ENCODE measurements around the gene GREB1. TPM values are rescaled to one million over a fixed set of nuclear protein-coding genes. Genes with fewer than 3 reads are reported as not detected.

The GREB1 gene
- total RNA-seq, 1 donor from 2014 or later, result 143 TPM

GRCh38 chr2:11678306-11678960, 144.6 kb downstream of the GREB1 start:
- H3K27ac Mint-ChIP-seq (ENCODE audit: unreplicated experiment), result no peak overlapping the region
- no peak overlapping the region for H3K4me3 Mint-ChIP-seq
- DNase-seq (ENCODE audit: low read depth, low spot score), result no peak

GRCh38 chr2:11679016-11679415, 145.2 kb downstream of the GREB1 start:
- Mint-ChIP-seq H3K4me3 (no peak overlapping the region), H3K27ac (ENCODE audit: unreplicated experiment) (no peak overlapping the region), H3K4me1 (peaks cover 30% of the 10 kb centered on the region), H3K27me3 (ENCODE audit: low read depth) (peaks cover 33% of the 10 kb centered on the region), H3K9me3 (no peaks in the 10 kb centered on the region), H3K36me3 (ENCODE audit: low read depth) (no peaks in the 10 kb centered on the region)
- no peak for DNase-seq (ENCODE audit: low read depth, low spot score)
- TF ChIP-seq, protein P1, sequence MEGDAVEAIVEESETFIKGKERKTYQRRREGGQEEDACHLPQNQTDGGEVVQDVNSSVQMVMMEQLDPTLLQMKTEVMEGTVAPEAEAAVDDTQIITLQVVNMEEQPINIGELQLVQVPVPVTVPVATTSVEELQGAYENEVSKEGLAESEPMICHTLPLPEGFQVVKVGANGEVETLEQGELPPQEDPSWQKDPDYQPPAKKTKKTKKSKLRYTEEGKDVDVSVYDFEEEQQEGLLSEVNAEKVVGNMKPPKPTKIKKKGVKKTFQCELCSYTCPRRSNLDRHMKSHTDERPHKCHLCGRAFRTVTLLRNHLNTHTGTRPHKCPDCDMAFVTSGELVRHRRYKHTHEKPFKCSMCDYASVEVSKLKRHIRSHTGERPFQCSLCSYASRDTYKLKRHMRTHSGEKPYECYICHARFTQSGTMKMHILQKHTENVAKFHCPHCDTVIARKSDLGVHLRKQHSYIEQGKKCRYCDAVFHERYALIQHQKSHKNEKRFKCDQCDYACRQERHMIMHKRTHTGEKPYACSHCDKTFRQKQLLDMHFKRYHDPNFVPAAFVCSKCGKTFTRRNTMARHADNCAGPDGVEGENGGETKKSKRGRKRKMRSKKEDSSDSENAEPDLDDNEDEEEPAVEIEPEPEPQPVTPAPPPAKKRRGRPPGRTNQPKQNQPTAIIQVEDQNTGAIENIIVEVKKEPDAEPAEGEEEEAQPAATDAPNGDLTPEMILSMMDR (conservative IDR thresholded peaks at IDR 0.05), result no peak

More at GRCh38 chr2:11678306-11678960, 144.6 kb downstream of the GREB1 start:
- H3K9me3 Mint-ChIP-seq, result no peaks in the 10 kb centered on the region
- peaks cover 35% of the 10 kb centered on the region for H3K27me3 Mint-ChIP-seq (ENCODE audit: low read depth)
- no peaks in the 10 kb centered on the region for H3K36me3 Mint-ChIP-seq (ENCODE audit: low read depth)
- H3K4me1 Mint-ChIP-seq, result peaks cover 30% of the 10 kb centered on the region
- TF ChIP-seq, protein P1 (conservative IDR thresholded peaks at IDR 0.05), result no peak

GRCh38 chr2:11679486-11680181, 145.8 kb downstream of the GREB1 start:
- Mint-ChIP-seq H3K4me3 (no peak overlapping the region), H3K27ac (ENCODE audit: unreplicated experiment) (no peak overlapping the region), H3K9me3 (no peaks in the 10 kb centered on the region), H3K36me3 (ENCODE audit: low read depth) (no peaks in the 10 kb centered on the region), H3K27me3 (ENCODE audit: low read depth) (peaks cover 29% of the 10 kb centered on the region), H3K4me1 (peaks cover 30% of the 10 kb centered on the region)
- DNase-seq (ENCODE audit: low read depth, low spot score), result no peak
- TF ChIP-seq, protein P1 (conservative IDR thresholded peaks at IDR 0.05), result no peak

GRCh38 chr2:11680182-11680900, 146.5 kb downstream of the GREB1 start:
- TF ChIP-seq, protein P1 (conservative IDR thresholded peaks at IDR 0.05), result no peak
- no peak for DNase-seq (ENCODE audit: low read depth, low spot score)
- no peak overlapping the region for H3K4me3 Mint-ChIP-seq
- H3K27me3 Mint-ChIP-seq (ENCODE audit: low read depth), result peaks cover 29% of the 10 kb centered on the region
- no peaks in the 10 kb centered on the region for H3K36me3 Mint-ChIP-seq (ENCODE audit: low read depth)
- no peak overlapping the region for H3K27ac Mint-ChIP-seq (ENCODE audit: unreplicated experiment)
- H3K9me3 Mint-ChIP-seq, result no peaks in the 10 kb centered on the region
- peaks cover 35% of the 10 kb centered on the region for H3K4me1 Mint-ChIP-seq

- peaks cover 35% of the 10 kb centered on the region for H3K4me1 Mint-ChIP-seq
- no peaks in the 10 kb centered on the region for H3K36me3 Mint-ChIP-seq (ENCODE audit: low read depth)
- TF ChIP-seq, protein P1 (conservative IDR thresholded peaks at IDR 0.05), result no peak
- no peaks in the 10 kb centered on the region for H3K9me3 Mint-ChIP-seq
- DNase-seq (ENCODE audit: low read depth, low spot score), result no peak
- H3K27me3 Mint-ChIP-seq (ENCODE audit: low read depth), result peaks cover 29% of the 10 kb centered on the region
- H3K27ac Mint-ChIP-seq (ENCODE audit: unreplicated experiment), result no peak overlapping the region
- H3K4me3 Mint-ChIP-seq, result no peak overlapping the region
These were observed 147.3 kb downstream of the GREB1 start for GRCh38 chr2:11680901-11681721.

All from neural crest cell (in vitro differentiated cells).